ENCODE results near the gene NME3.
A peak's percentile ranks its signal among the peaks of the same experiment; 100 is the strongest.

NME3 gene

DNA sequence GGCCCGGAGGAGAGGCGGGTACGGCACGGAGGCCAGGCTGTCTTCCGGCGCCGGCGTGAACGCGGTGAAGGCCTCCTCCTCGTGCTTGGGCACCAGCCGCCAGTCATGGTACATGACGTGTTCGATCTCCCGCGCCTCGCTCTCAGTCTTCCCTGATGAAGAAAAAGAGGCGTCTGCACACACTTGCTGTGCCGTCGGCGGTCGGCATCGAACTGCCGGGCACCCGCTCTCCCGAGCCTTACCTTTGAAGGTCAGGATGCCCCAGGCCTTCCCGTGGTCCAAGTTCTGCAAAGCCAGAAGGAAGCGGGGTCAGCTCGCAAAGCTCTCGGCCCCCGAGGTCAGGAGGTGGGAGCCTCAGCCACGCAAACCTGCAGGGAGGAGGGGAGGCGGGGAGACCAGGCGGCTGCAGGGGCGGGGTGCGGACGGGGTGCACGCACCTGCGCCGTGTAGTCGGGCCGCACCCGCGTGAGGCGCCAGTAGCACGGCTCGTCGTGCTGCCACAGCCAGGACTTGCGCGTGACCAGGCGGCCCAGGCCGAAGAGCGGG is 1.1 kb upstream of the NME3 start, which contains the start of gene EME2:
Gene EME2 (plus strand): TSS at position 449 of the 546 bp plus-strand sequence. CDS start 418 bp downstream, outside the sequence.
- peak within 1 kb of the TSS; percentile 99 for H3K27ac Mint-ChIP-seq
- peaks cover 4% of the 10 kb centered on the region for H3K4me1 Mint-ChIP-seq (ENCODE audit: low read depth)
- no peaks in the 10 kb centered on the region for H3K9me3 Mint-ChIP-seq

DNA sequence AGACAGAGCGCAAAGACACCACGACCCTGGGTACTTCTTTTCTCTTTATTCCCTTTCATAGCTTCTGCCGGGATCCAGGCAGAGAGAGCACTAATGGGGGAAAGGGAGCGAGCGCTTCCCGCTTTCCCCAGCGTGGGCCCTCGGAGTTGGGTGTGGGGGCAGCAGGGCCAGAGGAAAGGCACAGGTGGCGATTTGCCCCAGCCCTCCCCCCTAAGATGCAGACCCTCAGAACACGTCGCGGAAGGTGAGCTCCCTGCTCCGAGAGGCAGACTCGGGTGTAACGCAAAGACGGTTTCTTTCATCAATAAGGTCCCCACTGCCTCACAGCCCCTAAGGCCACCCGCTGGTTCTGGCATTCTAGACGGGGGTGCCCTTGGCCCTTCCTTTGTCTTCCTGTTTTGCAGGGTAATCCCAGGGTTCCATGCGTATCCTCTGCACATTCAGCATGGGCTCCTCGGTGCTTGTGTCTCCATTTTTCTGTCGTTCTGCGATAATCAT is 570 bp upstream of the NME3 start:
- Mint-ChIP-seq H3K27me3 (ENCODE audit: low read depth) (no peaks in the 10 kb centered on the region), H3K9me3 (no peaks in the 10 kb centered on the region), H3K4me1 (ENCODE audit: low read depth) (peaks cover 4% of the 10 kb centered on the region), H3K27ac (peak overlapping the region; percentile 99), H3K4me3 (peak overlapping the region; percentile 100), H3K36me3 (ENCODE audit: low read depth) (peaks cover 13% of the 10 kb centered on the region)

More for the DNA sequence above, 1.1 kb upstream of the NME3 start, which contains the start of gene EME2:
- Mint-ChIP-seq H3K27me3 (ENCODE audit: low read depth) (no peaks in the 10 kb centered on the region), H3K36me3 (ENCODE audit: low read depth) (peaks cover 11% of the 10 kb centered on the region), H3K4me3 (peak within 1 kb of the TSS; percentile 100)

DNA sequence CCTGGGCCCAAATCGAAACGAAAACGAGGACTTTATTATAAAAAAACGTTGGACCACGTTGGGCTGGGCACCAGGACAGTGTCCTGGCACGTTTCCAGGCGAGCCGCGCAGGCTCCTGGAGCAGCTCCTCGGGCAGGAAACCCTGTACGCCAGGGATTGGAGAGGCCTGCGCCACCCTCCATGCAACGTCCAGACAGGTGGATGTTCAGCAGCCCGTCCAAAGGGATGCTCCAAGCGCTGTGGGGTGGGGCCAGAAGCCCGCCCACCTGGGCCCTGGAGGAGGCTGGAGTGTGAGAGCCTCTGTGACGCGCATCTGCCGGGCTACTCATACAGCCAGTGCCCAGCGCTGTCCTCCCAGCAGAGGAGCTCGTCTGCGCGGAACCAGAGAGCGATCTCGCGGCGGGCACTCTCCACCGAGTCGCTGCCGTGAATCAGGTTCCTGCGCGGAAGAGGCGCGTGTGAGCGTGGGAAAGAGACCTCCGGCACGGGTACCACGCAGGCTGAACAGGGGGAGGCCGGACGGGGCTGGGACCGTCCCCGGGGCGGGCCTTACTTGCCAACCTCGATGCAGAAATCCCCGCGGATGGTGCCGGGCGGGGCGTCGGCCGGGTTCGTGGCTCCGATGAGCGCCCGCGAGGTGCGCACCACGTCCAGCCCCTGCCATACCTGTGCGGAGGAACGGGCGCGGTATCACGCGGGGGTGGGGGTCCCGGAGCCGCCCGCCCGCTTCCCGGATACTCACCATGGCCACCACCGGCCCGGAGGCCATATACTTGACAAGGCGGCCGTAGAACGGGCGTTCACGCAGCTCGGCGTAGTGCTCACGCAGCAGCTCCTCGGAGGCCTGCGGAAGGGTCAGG is 785 bp downstream of the NME3 start:
- H3K36me3 Mint-ChIP-seq (ENCODE audit: low read depth): peaks cover 13% of the 10 kb centered on the region
- no peaks in the 10 kb centered on the region for H3K27me3 Mint-ChIP-seq (ENCODE audit: low read depth)
- H3K27ac Mint-ChIP-seq: peak overlapping the region; percentile 63
- H3K4me3 Mint-ChIP-seq: peak overlapping the region; percentile 79
- H3K4me1 Mint-ChIP-seq (ENCODE audit: low read depth): peaks cover 4% of the 10 kb centered on the region
- no peaks in the 10 kb centered on the region for H3K9me3 Mint-ChIP-seq

- H3K4me1 Mint-ChIP-seq (ENCODE audit: low read depth): peaks cover 4% of the 10 kb centered on the region
- H3K36me3 Mint-ChIP-seq (ENCODE audit: low read depth): peaks cover 13% of the 10 kb centered on the region
- no peaks in the 10 kb centered on the region for H3K9me3 Mint-ChIP-seq
- no peaks in the 10 kb centered on the region for H3K27me3 Mint-ChIP-seq (ENCODE audit: low read depth)
- H3K4me3 Mint-ChIP-seq: peak overlapping the region; percentile 79
- H3K27ac Mint-ChIP-seq: peak overlapping the region; percentile 55
Observed at GRCh38 chr16:1769402-1770300, 1.7 kb downstream of the NME3 start.

DNA sequence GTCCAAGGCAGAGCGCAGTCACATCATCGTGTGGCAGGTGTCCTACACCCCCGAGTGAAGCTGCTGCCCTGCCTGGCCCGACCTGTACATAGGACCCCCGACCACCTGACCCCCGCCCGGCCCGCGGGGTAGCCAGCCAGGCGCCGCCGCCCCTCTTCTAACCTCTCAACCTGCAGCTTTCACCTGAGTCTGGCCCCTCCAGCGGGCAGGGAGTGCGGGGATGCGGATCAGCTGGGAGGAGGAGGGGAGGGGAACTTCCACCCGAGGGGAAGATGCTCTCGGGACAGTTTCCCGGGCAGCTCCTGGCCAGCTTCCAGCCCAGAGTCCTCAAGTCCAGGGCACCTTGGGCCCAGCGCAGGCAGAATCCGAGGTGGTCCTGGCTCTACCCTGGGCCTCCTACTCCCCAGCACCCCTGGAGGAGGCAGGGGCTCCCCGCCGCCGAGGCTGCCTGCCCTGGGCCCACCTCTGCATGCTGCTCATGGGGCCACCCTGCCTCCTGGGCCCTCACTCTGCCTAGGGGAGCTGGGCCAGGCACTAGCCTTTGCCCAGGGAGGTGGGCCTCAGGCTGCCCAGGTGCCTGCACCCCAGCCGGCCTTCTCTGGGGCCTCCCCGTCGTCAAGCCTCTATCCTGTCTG is 2.5 kb downstream of the NME3 start:
- H3K9me3 Mint-ChIP-seq: no peaks in the 10 kb centered on the region
- peaks cover 13% of the 10 kb centered on the region for H3K36me3 Mint-ChIP-seq (ENCODE audit: low read depth)
- H3K27me3 Mint-ChIP-seq (ENCODE audit: low read depth): no peaks in the 10 kb centered on the region
- no peak overlapping the region for H3K4me3 Mint-ChIP-seq
- no peak overlapping the region for H3K27ac Mint-ChIP-seq
- peaks cover 4% of the 10 kb centered on the region for H3K4me1 Mint-ChIP-seq (ENCODE audit: low read depth)

- Mint-ChIP-seq H3K9me3 (no peaks in the 10 kb centered on the region), H3K36me3 (ENCODE audit: low read depth) (peaks cover 13% of the 10 kb centered on the region), H3K4me3 (no peak overlapping the region), H3K27me3 (ENCODE audit: low read depth) (no peaks in the 10 kb centered on the region), H3K27ac (no peak overlapping the region), H3K4me1 (ENCODE audit: low read depth) (peaks cover 4% of the 10 kb centered on the region)
Observed at GRCh38 chr16:1768061-1768766, 3.1 kb downstream of the NME3 start.

DNA sequence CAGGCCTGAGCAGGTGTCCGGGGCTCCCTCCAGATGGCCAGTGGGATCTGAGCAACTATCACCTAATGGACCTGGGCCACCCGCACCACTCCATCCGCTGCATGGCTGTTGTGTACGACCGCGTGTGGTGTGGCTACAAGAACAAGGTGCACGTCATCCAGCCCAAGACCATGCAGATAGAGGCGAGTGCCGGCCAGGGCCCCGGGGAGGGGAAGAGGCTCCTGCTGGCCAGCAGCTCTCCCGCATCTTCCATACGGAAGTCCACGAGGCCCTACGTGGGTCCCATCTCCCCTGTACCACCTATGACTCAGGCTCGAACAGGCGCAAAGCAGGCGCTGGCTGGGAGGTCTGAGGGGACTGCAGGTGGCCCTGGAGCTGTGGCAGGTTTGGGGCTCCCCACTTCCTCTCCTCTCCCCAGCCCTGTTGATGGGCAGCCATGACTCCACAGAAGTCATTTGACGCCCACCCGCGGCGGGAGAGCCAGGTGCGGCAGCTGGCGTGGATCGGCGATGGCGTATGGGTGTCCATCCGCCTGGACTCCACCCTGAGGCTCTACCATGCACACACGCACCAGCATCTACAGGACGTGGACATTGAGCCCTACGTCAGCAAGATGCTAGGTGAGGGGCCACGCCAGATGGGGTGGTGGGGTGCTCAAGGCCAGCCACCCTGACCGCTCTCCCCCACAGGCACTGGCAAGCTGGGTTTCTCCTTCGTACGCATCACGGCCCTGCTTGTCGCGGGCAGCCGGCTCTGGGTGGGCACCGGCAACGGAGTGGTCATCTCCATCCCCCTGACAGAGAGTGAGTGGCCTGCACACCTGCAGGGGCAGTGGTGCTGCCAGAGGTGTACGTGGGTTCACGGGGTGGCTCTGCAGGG is 4.0 kb downstream of the NME3 start:
- peaks cover 11% of the 10 kb centered on the region for H3K36me3 Mint-ChIP-seq (ENCODE audit: low read depth)
- H3K27me3 Mint-ChIP-seq (ENCODE audit: low read depth): no peaks in the 10 kb centered on the region
- no peaks in the 10 kb centered on the region for H3K9me3 Mint-ChIP-seq
- H3K4me1 Mint-ChIP-seq (ENCODE audit: low read depth): peaks cover 3% of the 10 kb centered on the region
- no peak overlapping the region for H3K4me3 Mint-ChIP-seq
- H3K27ac Mint-ChIP-seq: no peak overlapping the region

- peaks cover 5% of the 10 kb centered on the region for H3K36me3 Mint-ChIP-seq (ENCODE audit: low read depth)
- no peak overlapping the region for H3K4me3 Mint-ChIP-seq
- H3K27me3 Mint-ChIP-seq (ENCODE audit: low read depth): no peaks in the 10 kb centered on the region
- H3K4me1 Mint-ChIP-seq (ENCODE audit: low read depth): no peaks in the 10 kb centered on the region
- no peak overlapping the region for H3K27ac Mint-ChIP-seq
- no peaks in the 10 kb centered on the region for H3K9me3 Mint-ChIP-seq
Observed at GRCh38 chr16:1766701-1767100, 4.6 kb downstream of the NME3 start.

DNA sequence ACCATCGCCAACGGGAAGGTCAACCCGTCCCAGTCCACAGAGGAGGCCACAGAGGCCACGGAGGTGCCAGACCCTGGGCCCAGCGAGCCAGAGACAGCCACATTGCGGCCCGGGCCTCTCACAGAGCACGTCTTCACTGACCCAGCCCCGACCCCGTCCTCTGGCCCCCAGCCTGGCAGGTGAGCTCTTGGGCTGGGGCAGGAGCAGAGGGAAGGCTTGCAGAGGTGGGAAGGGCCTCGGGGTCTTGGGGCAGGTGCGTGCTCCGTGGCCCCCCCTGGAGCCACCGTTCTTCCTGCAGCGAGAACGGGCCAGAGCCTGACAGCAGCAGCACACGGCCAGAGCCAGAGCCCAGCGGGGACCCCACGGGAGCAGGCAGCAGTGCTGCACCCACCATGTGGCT is 5.1 kb downstream of the NME3 start:
- Mint-ChIP-seq H3K27ac (no peak overlapping the region), H3K36me3 (ENCODE audit: low read depth) (peaks cover 9% of the 10 kb centered on the region), H3K9me3 (no peaks in the 10 kb centered on the region), H3K4me1 (ENCODE audit: low read depth) (no peaks in the 10 kb centered on the region), H3K27me3 (ENCODE audit: low read depth) (no peaks in the 10 kb centered on the region), H3K4me3 (no peak overlapping the region)

DNA sequence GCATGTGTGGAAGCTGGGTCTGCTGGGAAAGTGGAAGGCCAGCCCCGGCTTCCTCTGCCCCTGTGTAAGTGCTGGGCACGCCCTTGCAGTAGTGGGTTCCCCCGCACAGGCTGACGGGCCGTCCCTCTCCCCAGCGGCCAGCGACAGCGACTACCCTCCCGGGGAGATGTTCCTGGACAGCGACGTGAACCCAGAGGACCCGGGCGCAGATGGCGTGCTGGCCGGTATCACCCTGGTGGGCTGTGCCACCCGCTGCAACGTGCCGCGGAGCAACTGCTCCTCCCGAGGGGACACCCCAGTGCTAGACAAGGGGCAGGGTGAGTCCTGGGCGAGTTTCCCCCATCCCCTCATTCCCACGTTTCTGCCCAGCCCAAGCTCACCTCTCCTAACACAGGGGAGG is 5.5 kb downstream of the NME3 start:
- Mint-ChIP-seq H3K27ac (no peak overlapping the region), H3K9me3 (no peaks in the 10 kb centered on the region), H3K4me1 (ENCODE audit: low read depth) (no peaks in the 10 kb centered on the region), H3K4me3 (no peak overlapping the region), H3K27me3 (ENCODE audit: low read depth) (no peaks in the 10 kb centered on the region), H3K36me3 (ENCODE audit: low read depth) (peaks cover 11% of the 10 kb centered on the region)

GRCh38 chr16:1764971-1765370 is 6.4 kb downstream of the NME3 start:
- Mint-ChIP-seq H3K27ac (no peak overlapping the region), H3K4me3 (no peak overlapping the region), H3K36me3 (ENCODE audit: low read depth) (peaks cover 9% of the 10 kb centered on the region), H3K4me1 (ENCODE audit: low read depth) (no peaks in the 10 kb centered on the region), H3K27me3 (ENCODE audit: low read depth) (no peaks in the 10 kb centered on the region), H3K9me3 (no peaks in the 10 kb centered on the region)

DNA sequence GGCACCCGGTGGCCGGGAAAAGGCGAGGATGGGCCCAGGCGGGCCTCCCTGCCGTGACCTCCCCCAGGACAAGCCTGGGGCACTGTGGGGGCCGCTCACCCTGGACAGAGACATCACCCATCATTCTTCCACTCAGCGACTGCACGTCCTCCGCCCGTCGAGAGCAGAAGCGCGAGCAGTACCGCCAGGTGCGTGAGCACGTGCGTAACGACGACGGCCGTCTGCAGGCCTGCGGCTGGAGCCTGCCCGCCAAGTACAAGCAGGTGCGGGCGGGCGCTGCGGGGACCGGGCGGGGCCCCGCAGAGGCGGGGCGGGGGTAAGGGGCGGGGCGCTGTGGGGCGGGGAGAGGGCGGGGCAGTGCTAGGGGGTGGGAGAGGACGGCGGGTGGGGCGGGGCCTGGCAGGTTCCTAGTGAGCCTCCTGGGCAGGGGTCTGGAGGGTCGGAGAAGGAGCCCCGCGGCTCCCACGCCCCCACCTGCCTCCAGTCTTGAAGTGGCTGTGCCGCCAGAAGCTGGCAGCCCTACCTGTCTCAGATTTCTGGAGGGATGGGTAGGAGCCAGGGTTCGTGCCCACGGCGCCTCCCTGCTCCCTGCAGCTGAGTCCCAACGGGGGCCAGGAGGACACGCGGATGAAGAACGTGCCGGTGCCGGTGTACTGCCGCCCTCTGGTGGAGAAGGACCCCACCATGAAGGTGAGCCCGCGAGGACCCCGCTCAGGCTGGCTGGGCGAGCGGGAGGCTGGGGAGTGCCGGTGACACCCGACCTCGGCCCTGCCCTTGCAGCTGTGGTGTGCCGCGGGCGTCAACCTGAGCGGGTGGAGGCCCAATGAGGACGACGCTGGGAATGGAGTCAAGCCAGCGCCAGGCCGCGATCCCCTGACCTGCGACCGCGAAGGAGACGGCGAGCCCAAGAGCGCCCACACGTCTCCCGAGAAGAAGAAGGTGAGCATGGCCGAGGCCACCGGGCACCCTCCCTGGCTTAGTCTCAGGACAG is 7.5 kb downstream of the NME3 start:
- Mint-ChIP-seq H3K9me3 (no peaks in the 10 kb centered on the region), H3K27ac (no peak overlapping the region), H3K4me3 (no peak overlapping the region), H3K27me3 (ENCODE audit: low read depth) (no peaks in the 10 kb centered on the region), H3K4me1 (ENCODE audit: low read depth) (no peaks in the 10 kb centered on the region), H3K36me3 (ENCODE audit: low read depth) (peaks cover 10% of the 10 kb centered on the region)

Measured in T-helper 1 cell treated with Interleukin-12 subunit alpha and Interleukin-12 subunit beta and Interleukin-4 antibody, amounts not matched to agents 30 μg/mL and 1 μg/mL, for 36 hours (primary cell).